HepG2 (cell line): ENCODE results near the gene TOMM20. TPM values are rescaled to one million over a fixed set of nuclear protein-coding genes. Genes with fewer than 3 reads are reported as not detected.

Experiments
- ATAC-seq: fragments of 200-7000 bp; cut with Tn5 transposase; 3 replicates; pipeline ENCODE4 v1.9.1; 2020; ENCODE audit warnings: mild to moderate bottlenecking, moderate library complexity
- BruUV-seq: library from RNA; stranded (reverse); fragments of 400-500 nt; replicated peaks from 2 replicates; lab custom pipeline; 2021; lab: Mats Ljungman, UMichigan
- CTCF ChIA-PET: fragments of 300-600 bp; formaldehyde crosslinking; extraction: SDS; loops from one replicate; lab custom pipeline; 2021; ENCODE audit warnings: low total read pairs, inconsistent platforms, low intra/inter-chr PET ratio; lab: Yijun Ruan, JAX
- POLR2A ChIA-PET: fragments of 350-600 bp; sonication (Branson Sonifier 250); formaldehyde crosslinking; loops from one replicate; lab custom pipeline; 2020; ENCODE audit warnings: antibody characterized with exemption, inconsistent platforms; lab: Yijun Ruan, JAX
- DNase-seq: peaks from one replicate; pipeline ENCODE4 v3.0.0-alpha.2; 2015; ENCODE audit warnings: low spot score
- FAIRE-seq: peaks from 3 replicates; lab custom pipeline; 2011; peaks lifted over from hg19 to GRCh38; lab: Jason Lieb, UNC
- H2AFZ ChIP-seq: one replicate; pipeline ENCODE4 v1.6.1; 2011; ENCODE audit warnings: low read length, inconsistent platforms
- H3K27ac ChIP-seq: fragments of 300-600 bp; 3 replicates; pipeline ENCODE4 v1.8.0; 2011; ENCODE audit warnings: mixed run types, mild to moderate bottlenecking, mixed read lengths, low read length, inconsistent platforms; ENCODE audit not compliant: insufficient read depth; ENCODE audit errors: extremely low read length
- H3K27me3 ChIP-seq, 2 experiments: fragments of 200-600 bp in 1 of 2; 2 replicates in 1 of 2; 3 replicates in 1 of 2; pipeline versions ENCODE4 v1.6.0 to v1.8.0; 2011; ENCODE audit warnings: low read length in 2 of 2, mild to moderate bottlenecking in 2 of 2, moderate library complexity in 2 of 2, inconsistent platforms in 1 of 2; ENCODE audit not compliant: insufficient read depth in 2 of 2, control insufficient read depth in 1 of 2
- H3K36me3 ChIP-seq, 2 experiments: fragments of 200-600 bp in 1 of 2; replicated peaks in 1 of 2; 2 replicates in 1 of 2; 3 replicates in 1 of 2; pipeline versions ENCODE4 v1.5.1 to v1.8.0; 2011; ENCODE audit warnings: low read length in 2 of 2, inconsistent platforms in 1 of 2; ENCODE audit not compliant: insufficient read depth in 2 of 2, control insufficient read depth in 1 of 2
- H3K4me1 ChIP-seq: 2 replicates; pipeline ENCODE4 v1.5.1; 2012; ENCODE audit warnings: low read length, inconsistent platforms; ENCODE audit not compliant: insufficient read depth
- H3K4me2 ChIP-seq: 2 replicates; pipeline ENCODE4 v1.6.0; 2011; ENCODE audit warnings: low read depth, low read length, inconsistent platforms
- H3K4me3 ChIP-seq, 3 experiments: fragments of 200-600 bp in 1 of 3; sonication (generic), shearing (Covaris generic) in 1 of 3; replicated peaks in 1 of 3; 2 replicates each; pipeline ENCODE4 v1.5.1; 2011 to 2016; ENCODE audit warnings: low read length in 3 of 3, inconsistent platforms in 2 of 3, low read depth in 2 of 3, mild to moderate bottlenecking in 2 of 3, control low read depth in 1 of 3, mixed read lengths in 1 of 3; ENCODE audit not compliant: insufficient read depth in 1 of 3
- H3K79me2 ChIP-seq: one replicate; pipeline ENCODE4 v1.6.1; 2011; ENCODE audit warnings: low read length, inconsistent platforms; ENCODE audit not compliant: insufficient read depth
- H3K9ac ChIP-seq: 2 replicates; pipeline ENCODE4 v1.6.0; 2011; ENCODE audit warnings: mild to moderate bottlenecking, low read depth, low read length, inconsistent platforms; ENCODE audit not compliant: insufficient read depth
- H3K9me3 ChIP-seq: 2 replicates; pipeline ENCODE4 v1.5.1; 2012; ENCODE audit warnings: mild to moderate bottlenecking, low read length
- H4K20me1 ChIP-seq: 2 replicates; pipeline ENCODE4 v1.6.0; 2011; ENCODE audit warnings: inconsistent platforms, mild to moderate bottlenecking, low read length, moderate library complexity; ENCODE audit not compliant: insufficient read depth
- ATF4 ChIP-seq, 2 experiments: fragments of 450-650 bp in 1 of 2; sonication (generic) in 1 of 2; formaldehyde crosslinking; IDR thresholded peaks; 2 replicates each; pipeline versions ENCODE4 v1.5.0 to v1.8.0; 2020 to 2022; ENCODE audit warnings: mild to moderate bottlenecking in 1 of 2, missing genetic modification reagents in 1 of 2
- HOXA3 ChIP-seq: sonication (generic); formaldehyde crosslinking; IDR thresholded peaks from 2 replicates; pipeline ENCODE4 v1.5.0; 2020; ENCODE audit warnings: missing genetic modification reagents
- MAF1 ChIP-seq: sonication (generic); formaldehyde crosslinking; IDR thresholded peaks from 2 replicates; pipeline ENCODE4 v1.5.0; 2020; ENCODE audit warnings: missing genetic modification reagents, borderline replicate concordance
- PAXIP1 ChIP-seq: sonication (generic); formaldehyde crosslinking; conservative IDR thresholded peaks from 2 replicates; pipeline ENCODE4 v1.4.0; 2020; ENCODE audit warnings: mild to moderate bottlenecking, missing genetic modification reagents, moderate library complexity
- REST ChIP-seq, 2 experiments: IDR thresholded peaks; 2 replicates each; pipeline ENCODE4 v1.6.1; 2011 to 2012; ENCODE audit warnings: low read length in 2 of 2, borderline replicate concordance in 1 of 2, low read depth in 1 of 2, mild to moderate bottlenecking in 1 of 2, moderate library complexity in 1 of 2
- ZFP82 ChIP-seq: sonication (generic); formaldehyde crosslinking; IDR thresholded peaks from 2 replicates; pipeline ENCODE4 v1.5.1; 2020; ENCODE audit warnings: mild to moderate bottlenecking, missing genetic modification reagents, borderline replicate concordance
- ZFX ChIP-seq: sonication (generic); formaldehyde crosslinking; IDR thresholded peaks from 2 replicates; pipeline ENCODE4 v1.4.0; 2020; ENCODE audit warnings: mild to moderate bottlenecking, low read depth, missing genetic modification reagents, moderate library complexity
- ZFY ChIP-seq: sonication (generic); formaldehyde crosslinking; IDR thresholded peaks from 2 replicates; pipeline ENCODE4 v1.4.0; 2020; ENCODE audit warnings: missing genetic modification reagents
- ZNF329 ChIP-seq: sonication (generic); formaldehyde crosslinking; IDR thresholded peaks from 2 replicates; pipeline ENCODE4 v1.9.0; 2021; ENCODE audit warnings: low read depth, mild to moderate bottlenecking, missing genetic modification reagents
- ZNF652 ChIP-seq: IDR thresholded peaks from 2 replicates; pipeline ENCODE4 v1.6.1; 2016; ENCODE audit warnings: low read depth, borderline replicate concordance
- ZNF710 ChIP-seq: sonication (generic); formaldehyde crosslinking; IDR thresholded peaks from 2 replicates; pipeline ENCODE4 v1.5.0; 2020; ENCODE audit warnings: mild to moderate bottlenecking, missing genetic modification reagents, borderline replicate concordance
- WGBS: methylation state at CpG from one replicate; pipeline ENCODE4 v1.1.6; 2017; ENCODE audit warnings: low lambda C conversion rate; 5-methylcytosine and 5-hydroxymethylcytosine counted together
- in situ Hi-C: cut with HindIII; loops from 2 replicates; pipeline ENCODE4 v1.10.0; 2017; ENCODE audit warnings: low pct_unique_long_range_greater_than_20kb; ENCODE audit not compliant: extremely low pct_ligation_motif_present
- intact Hi-C: fragments of 100-400 bp; cut with micrococcal nuclease; formaldehyde crosslinking; loops from one replicate; pipeline ENCODE4 v1.10.0; 2022; ENCODE audit not compliant: unreplicated experiment
- polyA plus RNA-seq, 8 experiments: library from polyadenylated mRNA; depleted of rRNA in 3 of 8; stranded (reverse) in 7 of 8; unstranded in 1 of 8; fragments of >200 nt; fragmentation: Illumina TruSeq in 4 of 8; extraction: Trizol in 4 of 8; gene quantifications; 2 replicates each; pipeline versions ENCODE4 v1.2.1 to v1.2.3, GENCODE V29; 2011 to 2016; ENCODE audit warnings: low read depth in 4 of 8, missing spikeins in 1 of 8, mixed read lengths in 1 of 8; ENCODE audit not compliant: insufficient read depth in 1 of 8
- total RNA-seq, 5 experiments: library from RNA; depleted of rRNA; stranded (reverse); fragments of >200 nt; fragmentation: Illumina TruSeq; extraction: Trizol; gene quantifications; 2 replicates each; pipeline ENCODE4 v1.2.3, GENCODE V29; 2016; ENCODE audit warnings: low read depth in 1 of 5

TOMM20 gene
- total and polyA plus RNA-seq, 2 of the 13 experiments (the other 11 are each of a cell fraction or from before 2014, with no cell fraction given), result 153 to 376 TPM

GRCh38 chr1:235079443-235080296, 49.0 kb downstream of the TOMM20 start:
- peak overlapping the region; percentile 55 for H3K27ac ChIP-seq
- intact Hi-C loops, result loop anchor here (10.0 kb wide), 1 partner anchor 325 kb away; no protein-coding TSS in a partner anchor
- H3K9ac ChIP-seq, result peak overlapping the region; percentile 47
- CTCF ChIA-PET, result no interaction called here
- no peaks in the 10 kb centered on the region for H4K20me1 ChIP-seq
- H2AFZ ChIP-seq, result no peak overlapping the region
- peak overlapping the region; percentile 16 for H3K4me2 ChIP-seq
- FAIRE-seq (no peak), ATAC-seq (no peak), DNase-seq (peak; percentile 71)
- no peaks in the 10 kb centered on the region for H3K9me3 ChIP-seq
- in situ Hi-C loops, result loop anchor here (5.0 to 10.0 kb wide), 3 partner anchors 102 to 355 kb away; no protein-coding TSS in a partner anchor
- H3K4me1 ChIP-seq, result peaks cover 86% of the 10 kb centered on the region
- WGBS, result 51% methylated on average over 7 of the region's 8 CpGs
- POLR2A ChIA-PET, result interaction anchor here (0.7 to 7.8 kb wide), 15 partner anchors 10 to 480 kb away, joined by 3 to 117 read pairs (median 5); partner anchors contain the start of gene IRF2BP2
- no peaks in the 10 kb centered on the region for H3K36me3 ChIP-seq
- no peaks in the 10 kb centered on the region; a peak in 1 of 5 replicates for H3K27me3 ChIP-seq
- no peak overlapping the region for H3K4me3 ChIP-seq
- H3K79me2 ChIP-seq, result peaks cover 5% of the 10 kb centered on the region
- BruUV-seq, result no TSS peak
- TF ChIP-seq MAF1 (no peak), PAXIP1 (CRISPR knock-in tag) (0 out of 2 replicates have a peak, but pooled peaks have one; percentile 11), ZFY (CRISPR knock-in tag) (peak; percentile 49; the same call in 1 of the 2 replicates), ZFP82 (no peak), HOXA3 (no peak), ZNF652 (CRISPR knock-in tag) (peak; percentile 89), ZFX (CRISPR knock-in tag) (peak; percentile 19; the same call in 1 of the 2 replicates), ATF4 (CRISPR knock-in tag; IDR thresholded peaks at IDR 0.05) (peak in 1 of 2 experiments; percentile 23; a peak in 1 of 4 replicates), ZNF329 (CRISPR knock-in tag) (no peak), ZNF710 (CRISPR knock-in tag) (0 out of 2 replicates have a peak, but pooled peaks have one; percentile 3), REST (IDR thresholded peaks at IDR 0.05; ENCODE audit: borderline replicate concordance in 1 of 2, low read depth in 1 of 2, low read length in 2 of 2) (no peak)
